Measurements from ENCODE around the gene EI24.

The EI24 gene

GRCh38 chr11:125624756-125625213 lies 55.5 kb downstream of the EI24 start, which contains the start of gene CHEK1:
Gene CHEK1, plus strand, starts transcription at chr11:125625163. Its CDS starts 1,606 bp downstream, at chr11:125626769.
- peak within 1 kb of the TSS; percentile 85 for H3K4me3 ChIP-seq (ENCODE audit: low read length)
- DNase-seq (ENCODE audit: low read depth, low spot score): no peak

GRCh38 chr11:125625225-125625629 lies 56.0 kb downstream of the EI24 start:
- DNase-seq (ENCODE audit: low read depth, low spot score): no peak
- peak overlapping the region; percentile 85 for H3K4me3 ChIP-seq (ENCODE audit: low read length)

GRCh38 chr11:125625630-125626287 lies 56.5 kb downstream of the EI24 start:
- peak overlapping the region; percentile 85 for H3K4me3 ChIP-seq (ENCODE audit: low read length)
- peak; percentile 88 for DNase-seq (ENCODE audit: low read depth, low spot score)

DNA sequence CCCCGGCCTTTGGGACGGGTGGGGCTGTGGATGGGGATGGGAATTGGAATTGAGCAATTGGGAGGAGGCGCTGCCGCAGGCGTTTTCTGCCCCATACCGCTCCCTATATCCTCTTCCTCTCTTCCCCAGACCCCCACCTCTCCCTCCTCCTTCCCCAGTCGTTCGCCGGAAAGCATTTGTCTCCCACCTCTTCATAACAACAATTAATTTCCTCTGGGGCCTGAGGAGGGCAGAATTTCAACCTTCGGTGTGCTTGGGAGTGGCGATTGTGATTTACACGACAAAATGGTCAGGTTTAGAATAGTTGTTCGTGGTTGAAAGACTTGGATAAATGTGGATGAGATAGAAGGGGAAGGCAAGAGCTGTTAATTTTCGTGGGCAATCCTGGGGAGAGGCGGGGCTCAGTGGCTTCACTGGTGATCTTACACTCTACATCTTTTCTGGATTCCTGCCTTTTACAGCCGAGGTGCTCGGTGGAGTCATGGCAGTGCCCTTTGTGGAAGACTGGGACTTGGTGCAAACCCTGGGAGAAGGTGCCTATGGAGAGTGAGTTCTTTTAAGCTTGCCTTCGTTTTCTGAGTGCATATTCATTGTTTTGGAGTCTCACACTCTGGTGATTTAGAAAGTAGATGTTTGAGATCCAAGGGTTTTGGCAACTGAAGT lies 57.1 kb downstream of the EI24 start:
- H3K4me3 ChIP-seq (ENCODE audit: low read length): peak overlapping the region; percentile 85
- DNase-seq (ENCODE audit: low read depth, low spot score): peak; percentile 31

DNA sequence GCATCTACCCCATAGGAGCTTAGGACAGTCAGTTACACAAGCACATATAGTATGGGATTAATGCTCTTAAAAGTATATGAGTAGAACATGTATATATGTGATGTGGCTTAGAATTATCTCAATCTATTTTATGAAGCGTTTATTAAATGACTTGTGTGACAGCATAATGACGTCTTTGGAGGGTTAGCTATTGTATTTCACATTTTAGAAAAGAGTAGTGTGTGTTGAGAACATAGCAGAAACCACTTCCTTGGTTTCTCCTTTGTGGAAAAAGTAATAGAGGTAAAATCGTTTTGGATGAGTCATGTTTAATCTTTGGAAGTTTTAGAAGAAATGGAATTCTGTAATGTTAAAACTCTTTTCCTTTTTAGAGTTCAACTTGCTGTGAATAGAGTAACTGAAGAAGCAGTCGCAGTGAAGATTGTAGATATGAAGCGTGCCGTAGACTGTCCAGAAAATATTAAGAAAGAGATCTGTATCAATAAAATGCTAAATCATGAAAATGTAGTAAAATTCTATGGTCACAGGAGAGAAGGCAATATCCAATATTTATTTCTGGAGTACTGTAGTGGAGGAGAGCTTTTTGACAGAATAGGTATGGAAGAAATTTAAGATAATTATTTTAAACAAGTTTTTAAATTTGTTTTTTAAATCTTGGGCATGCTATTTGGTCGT lies 58.1 kb downstream of the EI24 start:
- H3K4me3 ChIP-seq (ENCODE audit: low read length): peak overlapping the region; percentile 85
- DNase-seq (ENCODE audit: low read depth, low spot score): no peak
